ENCODE measurements around the gene CCDC187. TPM values are rescaled to one million over a fixed set of nuclear protein-coding genes. Genes with fewer than 3 reads are reported as not detected.

The CCDC187 gene
- total RNA-seq, 1 donor from 2014 or later: not detected

DNA sequence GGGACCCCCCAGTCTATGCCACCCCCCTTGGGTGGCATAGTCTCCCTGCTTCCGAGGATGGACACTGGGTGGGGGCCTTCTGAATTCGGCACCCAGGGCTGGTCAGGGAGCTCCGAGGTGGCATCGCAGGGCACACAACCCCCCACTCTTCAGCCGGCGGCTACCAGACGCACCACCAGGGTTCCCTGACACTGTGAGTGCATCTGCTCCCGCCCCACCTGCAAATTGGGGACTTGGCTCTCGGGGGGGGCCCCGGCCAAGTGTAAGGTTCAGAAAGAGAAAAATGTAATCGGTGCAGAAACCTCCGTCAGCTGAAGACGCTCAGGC lies 45.6 kb downstream of the CCDC187 start:
- H3F3A ChIP-seq (ENCODE audit: low read depth): no peaks in the 10 kb centered on the region
- no peaks in the 10 kb centered on the region for H4K20me1 ChIP-seq (ENCODE audit: low read depth)
- H3K36me3 Mint-ChIP-seq: no peaks in the 10 kb centered on the region
- no peaks in the 10 kb centered on the region for H3K27me3 Mint-ChIP-seq (ENCODE audit: insufficient read depth, low read depth)
- no peak overlapping the region for H3K27ac Mint-ChIP-seq
- H3K9me3 ChIP-seq (ENCODE audit: low read depth): no peaks in the 10 kb centered on the region
- H3K4me3 Mint-ChIP-seq: no peak overlapping the region
- DNase-seq (ENCODE audit: low spot score): no peak
- H3K27ac ChIP-seq: no peak overlapping the region
- TF ChIP-seq, protein P1, sequence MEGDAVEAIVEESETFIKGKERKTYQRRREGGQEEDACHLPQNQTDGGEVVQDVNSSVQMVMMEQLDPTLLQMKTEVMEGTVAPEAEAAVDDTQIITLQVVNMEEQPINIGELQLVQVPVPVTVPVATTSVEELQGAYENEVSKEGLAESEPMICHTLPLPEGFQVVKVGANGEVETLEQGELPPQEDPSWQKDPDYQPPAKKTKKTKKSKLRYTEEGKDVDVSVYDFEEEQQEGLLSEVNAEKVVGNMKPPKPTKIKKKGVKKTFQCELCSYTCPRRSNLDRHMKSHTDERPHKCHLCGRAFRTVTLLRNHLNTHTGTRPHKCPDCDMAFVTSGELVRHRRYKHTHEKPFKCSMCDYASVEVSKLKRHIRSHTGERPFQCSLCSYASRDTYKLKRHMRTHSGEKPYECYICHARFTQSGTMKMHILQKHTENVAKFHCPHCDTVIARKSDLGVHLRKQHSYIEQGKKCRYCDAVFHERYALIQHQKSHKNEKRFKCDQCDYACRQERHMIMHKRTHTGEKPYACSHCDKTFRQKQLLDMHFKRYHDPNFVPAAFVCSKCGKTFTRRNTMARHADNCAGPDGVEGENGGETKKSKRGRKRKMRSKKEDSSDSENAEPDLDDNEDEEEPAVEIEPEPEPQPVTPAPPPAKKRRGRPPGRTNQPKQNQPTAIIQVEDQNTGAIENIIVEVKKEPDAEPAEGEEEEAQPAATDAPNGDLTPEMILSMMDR (IDR thresholded peaks at IDR 0.05): no peak
- TF ChIP-seq EZH2 (IDR thresholded peaks at IDR 0.05): no peak
- no peak for TF ChIP-seq EZH2phosphoT487 (IDR thresholded peaks at IDR 0.05)
- H3K79me2 ChIP-seq (ENCODE audit: low read depth): no peaks in the 10 kb centered on the region
- no peak overlapping the region for H2AFZ ChIP-seq (replicated peaks)
- H3K4me1 Mint-ChIP-seq: peaks cover 2% of the 10 kb centered on the region
- no peak overlapping the region for H3K9ac ChIP-seq
- H3K9me3 Mint-ChIP-seq: no peaks in the 10 kb centered on the region
- H3K4me3 ChIP-seq: no peak overlapping the region
- no peak overlapping the region for H3K4me2 ChIP-seq
- H3K27me3 ChIP-seq: no peaks in the 10 kb centered on the region
- H3K4me1 ChIP-seq: no peaks in the 10 kb centered on the region
- no peaks in the 10 kb centered on the region for H3K36me3 ChIP-seq

DNA sequence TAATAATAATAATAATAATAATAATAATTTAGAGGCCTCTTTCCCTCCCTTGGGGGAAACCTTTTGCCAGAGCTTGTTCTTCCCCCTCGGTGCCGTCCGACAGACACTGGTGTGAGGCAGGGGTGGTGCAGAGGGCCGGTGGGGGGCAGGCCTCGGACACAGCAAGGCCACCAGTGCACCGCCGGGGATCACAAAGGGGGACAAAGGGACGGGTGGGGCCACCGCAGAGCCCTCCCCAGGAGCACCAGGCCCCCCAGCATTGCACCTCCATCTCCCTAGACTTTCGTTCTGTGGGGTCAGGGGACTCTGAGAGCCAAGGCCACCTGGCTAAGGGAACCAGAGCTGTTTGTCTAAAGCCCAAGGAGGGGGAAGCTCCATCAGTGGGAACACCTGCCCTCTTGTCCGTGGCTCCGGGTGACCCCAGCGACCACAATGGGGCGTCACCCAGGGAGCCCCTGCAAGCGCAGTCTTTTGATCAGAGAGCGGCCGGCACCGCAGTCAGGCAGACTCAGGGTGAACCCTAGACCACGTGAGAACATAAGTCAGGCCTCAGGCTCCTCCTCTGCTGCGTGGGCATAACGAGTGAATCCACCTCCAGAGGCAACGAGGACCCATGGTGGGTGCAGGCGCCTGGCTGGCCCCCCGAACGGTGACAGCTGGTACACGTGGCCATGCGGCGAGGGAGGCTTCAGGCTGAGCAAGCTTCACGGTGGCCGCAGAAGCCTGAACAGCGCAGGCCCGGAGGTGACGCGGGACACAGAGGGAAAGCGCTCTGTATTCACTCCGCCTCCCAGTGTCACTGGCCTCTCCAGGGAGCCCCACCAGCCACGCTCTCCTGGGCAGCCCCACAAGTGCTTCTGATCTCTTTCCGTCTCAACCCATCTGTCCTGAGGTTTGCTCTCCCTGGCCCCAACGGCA lies 46.3 kb downstream of the CCDC187 start:
- Histone ChIP-seq H3K4me3 (no peak overlapping the region), H3K4me2 (no peak overlapping the region), H3K9ac (no peak overlapping the region), H3K27ac (no peak overlapping the region), H3K9me3 (ENCODE audit: low read depth) (no peaks in the 10 kb centered on the region), H4K20me1 (ENCODE audit: low read depth) (no peaks in the 10 kb centered on the region), H3F3A (ENCODE audit: low read depth) (no peaks in the 10 kb centered on the region), H3K36me3 (no peaks in the 10 kb centered on the region), H3K27me3 (no peaks in the 10 kb centered on the region), H3K79me2 (ENCODE audit: low read depth) (no peaks in the 10 kb centered on the region), H2AFZ (replicated peaks) (no peak overlapping the region), H3K4me1 (no peaks in the 10 kb centered on the region)
- DNase-seq (ENCODE audit: low spot score): no peak
- Mint-ChIP-seq H3K27ac (no peak overlapping the region), H3K4me3 (no peak overlapping the region), H3K36me3 (no peaks in the 10 kb centered on the region), H3K27me3 (ENCODE audit: insufficient read depth, low read depth) (no peaks in the 10 kb centered on the region), H3K4me1 (peaks cover 2% of the 10 kb centered on the region), H3K9me3 (no peaks in the 10 kb centered on the region)
- no peak for TF ChIP-seq EZH2 (IDR thresholded peaks at IDR 0.05)
- TF ChIP-seq, protein P1 (IDR thresholded peaks at IDR 0.05): no peak
- no peak for TF ChIP-seq EZH2phosphoT487 (IDR thresholded peaks at IDR 0.05)

DNA sequence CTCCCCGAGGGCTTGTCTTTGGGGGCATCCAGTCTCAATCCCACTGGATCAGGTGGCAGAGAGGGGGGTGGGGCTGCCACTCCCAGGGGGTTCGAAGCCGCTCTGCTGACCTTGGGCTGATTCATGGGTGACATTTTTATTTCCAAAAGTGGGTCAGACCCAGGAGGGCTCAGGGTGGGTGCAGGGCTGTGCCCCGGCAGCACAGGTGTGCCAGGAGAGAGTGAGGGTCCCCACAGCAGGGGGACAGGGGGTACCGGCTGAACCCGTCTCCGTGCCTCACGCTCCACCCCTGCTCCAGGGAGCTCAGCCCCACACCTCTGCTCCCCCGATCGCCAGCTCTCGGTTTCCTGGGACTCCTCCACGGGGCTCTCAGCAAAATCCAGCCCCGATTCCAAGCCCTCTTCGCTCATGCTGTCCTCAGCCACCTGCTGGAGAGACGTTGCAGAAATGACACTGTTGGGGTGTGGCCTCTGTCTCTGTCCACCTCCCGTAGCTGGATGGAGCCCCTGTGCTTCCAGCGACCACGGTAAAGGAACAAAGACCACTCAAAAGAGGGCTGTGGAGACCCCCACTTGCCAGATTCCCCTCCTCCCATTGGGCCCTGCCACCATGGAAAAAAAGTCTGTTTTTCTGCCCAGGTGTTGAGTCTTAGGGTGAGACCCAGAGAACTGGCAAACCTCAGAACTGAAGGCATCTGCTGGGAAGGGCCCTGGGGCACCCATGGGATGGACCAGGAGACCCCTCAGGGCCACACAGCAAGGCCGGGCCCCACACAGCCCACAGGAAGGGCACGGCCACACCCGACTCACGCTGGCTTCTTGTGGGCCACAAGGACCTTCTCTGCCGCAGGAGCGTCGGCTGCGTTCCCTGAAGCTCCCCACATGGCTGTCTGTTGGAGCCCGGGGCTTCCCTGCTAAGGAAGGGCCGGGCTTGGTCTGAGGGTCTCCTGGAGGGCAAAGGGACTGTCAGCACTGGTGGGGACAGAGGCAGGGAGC lies 47.7 kb downstream of the CCDC187 start:
- no peak overlapping the region for H3K9ac ChIP-seq
- no peaks in the 10 kb centered on the region for H3K4me1 ChIP-seq
- no peaks in the 10 kb centered on the region for H3K9me3 ChIP-seq (ENCODE audit: low read depth)
- H4K20me1 ChIP-seq (ENCODE audit: low read depth): no peaks in the 10 kb centered on the region
- H3K4me3 ChIP-seq: no peak overlapping the region
- no peaks in the 10 kb centered on the region for H3F3A ChIP-seq (ENCODE audit: low read depth)
- no peaks in the 10 kb centered on the region for H3K36me3 ChIP-seq
- Mint-ChIP-seq H3K36me3 (no peaks in the 10 kb centered on the region), H3K4me1 (peaks cover 2% of the 10 kb centered on the region), H3K27ac (no peak overlapping the region), H3K27me3 (ENCODE audit: insufficient read depth, low read depth) (peaks cover 2% of the 10 kb centered on the region), H3K9me3 (no peaks in the 10 kb centered on the region), H3K4me3 (no peak overlapping the region)
- H2AFZ ChIP-seq (replicated peaks): no peak overlapping the region
- no peaks in the 10 kb centered on the region for H3K27me3 ChIP-seq
- TF ChIP-seq EZH2phosphoT487 (IDR thresholded peaks at IDR 0.05) (no peak), EZH2 (IDR thresholded peaks at IDR 0.05) (no peak)
- TF ChIP-seq, protein P1 (IDR thresholded peaks at IDR 0.05): peak; percentile 37
- no peaks in the 10 kb centered on the region for H3K79me2 ChIP-seq (ENCODE audit: low read depth)
- DNase-seq (ENCODE audit: low spot score): peak; percentile 55
- H3K27ac ChIP-seq: no peak overlapping the region
- H3K4me2 ChIP-seq: no peak overlapping the region
